ENCODE results near the gene GGCX. TPM values are rescaled to one million over a fixed set of nuclear protein-coding genes. Genes with fewer than 3 reads are reported as not detected.
A peak's percentile ranks its signal among the peaks of the same experiment; 100 is the strongest.

GGCX gene
- total and polyA plus RNA-seq, 2 of the 13 experiments (the other 11 are each of a cell fraction or from before 2014, with no cell fraction given): 72.5 to 103 TPM

DNA sequence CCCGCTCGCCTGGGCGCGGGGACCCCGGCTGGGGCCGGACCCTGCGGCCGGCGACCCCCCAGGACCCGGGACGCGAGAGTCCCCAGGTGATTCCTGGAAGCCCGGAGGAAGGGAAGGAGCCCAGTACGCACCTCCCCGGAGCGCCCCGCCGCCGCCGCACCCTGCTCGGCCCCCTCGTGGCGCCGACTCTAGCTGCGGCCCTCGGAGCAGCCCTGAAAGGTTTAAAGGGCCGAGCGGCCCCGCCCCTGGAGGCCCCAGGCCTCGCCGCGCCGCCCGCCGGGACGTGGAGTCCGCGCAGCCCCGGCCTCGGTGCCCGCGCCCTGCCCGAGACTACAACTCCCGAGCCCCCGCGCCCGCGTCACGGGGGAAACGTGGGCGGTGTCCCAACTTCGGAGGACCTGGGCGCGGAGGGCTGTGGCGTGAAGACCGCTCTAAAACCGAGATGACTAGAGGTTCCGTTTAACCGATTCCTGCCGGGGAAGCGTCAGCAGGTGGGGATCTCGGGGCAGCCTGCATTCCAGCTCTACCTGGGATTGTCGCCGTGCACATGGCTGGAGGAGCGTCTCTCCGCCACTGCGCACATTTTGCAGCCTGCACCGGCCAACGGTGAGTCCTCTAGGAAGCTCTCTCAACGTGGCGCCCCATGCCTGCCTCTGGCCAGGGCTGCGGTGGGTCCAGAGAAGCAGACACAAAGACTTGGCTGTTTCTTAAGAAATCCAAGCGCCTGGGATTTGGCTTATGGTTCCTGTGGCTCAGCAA is 41.4 kb upstream of the GGCX start, which contains the start of gene TMEM150A (continued):
- TF ChIP-seq, protein P1, sequence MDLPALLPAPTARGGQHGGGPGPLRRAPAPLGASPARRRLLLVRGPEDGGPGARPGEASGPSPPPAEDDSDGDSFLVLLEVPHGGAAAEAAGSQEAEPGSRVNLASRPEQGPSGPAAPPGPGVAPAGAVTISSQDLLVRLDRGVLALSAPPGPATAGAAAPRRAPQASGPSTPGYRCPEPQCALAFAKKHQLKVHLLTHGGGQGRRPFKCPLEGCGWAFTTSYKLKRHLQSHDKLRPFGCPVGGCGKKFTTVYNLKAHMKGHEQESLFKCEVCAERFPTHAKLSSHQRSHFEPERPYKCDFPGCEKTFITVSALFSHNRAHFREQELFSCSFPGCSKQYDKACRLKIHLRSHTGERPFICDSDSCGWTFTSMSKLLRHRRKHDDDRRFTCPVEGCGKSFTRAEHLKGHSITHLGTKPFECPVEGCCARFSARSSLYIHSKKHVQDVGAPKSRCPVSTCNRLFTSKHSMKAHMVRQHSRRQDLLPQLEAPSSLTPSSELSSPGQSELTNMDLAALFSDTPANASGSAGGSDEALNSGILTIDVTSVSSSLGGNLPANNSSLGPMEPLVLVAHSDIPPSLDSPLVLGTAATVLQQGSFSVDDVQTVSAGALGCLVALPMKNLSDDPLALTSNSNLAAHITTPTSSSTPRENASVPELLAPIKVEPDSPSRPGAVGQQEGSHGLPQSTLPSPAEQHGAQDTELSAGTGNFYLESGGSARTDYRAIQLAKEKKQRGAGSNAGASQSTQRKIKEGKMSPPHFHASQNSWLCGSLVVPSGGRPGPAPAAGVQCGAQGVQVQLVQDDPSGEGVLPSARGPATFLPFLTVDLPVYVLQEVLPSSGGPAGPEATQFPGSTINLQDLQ (CRISPR knock-in tag; IDR thresholded peaks at IDR 0.05): peak; percentile 65; the same call in 1 of the 2 replicates
- TF ChIP-seq SP4 (CRISPR knock-in tag; IDR thresholded peaks at IDR 0.05): peak; percentile 81
- peak; percentile 8; the same call in 1 of the 2 replicates for TF ChIP-seq RXRB (CRISPR knock-in tag; IDR thresholded peaks at IDR 0.05; ENCODE audit: borderline replicate concordance)
- peak; percentile 57; the same call in 1 of the 2 replicates for TF ChIP-seq FLYWCH1 (CRISPR knock-in tag; IDR thresholded peaks at IDR 0.05)
- no peak for TF ChIP-seq ZNF326 (CRISPR knock-in tag; IDR thresholded peaks at IDR 0.05; ENCODE audit: borderline replicate concordance)
- peak; percentile 80 for TF ChIP-seq CREM (IDR thresholded peaks at IDR 0.05)
- TF ChIP-seq CREM (CRISPR knock-in tag; IDR thresholded peaks at IDR 0.05): no peak
- TF ChIP-seq ZZZ3 (CRISPR knock-in tag; IDR thresholded peaks at IDR 0.05; ENCODE audit: borderline replicate concordance): no peak
- no peak for TF ChIP-seq ZNF737 (CRISPR knock-in tag; IDR thresholded peaks at IDR 0.05; ENCODE audit: borderline replicate concordance)
- TF ChIP-seq, protein P2, sequence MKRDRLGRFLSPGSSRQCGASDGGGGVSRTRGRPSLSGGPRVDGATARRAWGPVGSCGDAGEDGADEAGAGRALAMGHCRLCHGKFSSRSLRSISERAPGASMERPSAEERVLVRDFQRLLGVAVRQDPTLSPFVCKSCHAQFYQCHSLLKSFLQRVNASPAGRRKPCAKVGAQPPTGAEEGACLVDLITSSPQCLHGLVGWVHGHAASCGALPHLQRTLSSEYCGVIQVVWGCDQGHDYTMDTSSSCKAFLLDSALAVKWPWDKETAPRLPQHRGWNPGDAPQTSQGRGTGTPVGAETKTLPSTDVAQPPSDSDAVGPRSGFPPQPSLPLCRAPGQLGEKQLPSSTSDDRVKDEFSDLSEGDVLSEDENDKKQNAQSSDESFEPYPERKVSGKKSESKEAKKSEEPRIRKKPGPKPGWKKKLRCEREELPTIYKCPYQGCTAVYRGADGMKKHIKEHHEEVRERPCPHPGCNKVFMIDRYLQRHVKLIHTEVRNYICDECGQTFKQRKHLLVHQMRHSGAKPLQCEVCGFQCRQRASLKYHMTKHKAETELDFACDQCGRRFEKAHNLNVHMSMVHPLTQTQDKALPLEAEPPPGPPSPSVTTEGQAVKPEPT (CRISPR knock-in tag; IDR thresholded peaks at IDR 0.05; ENCODE audit: low read depth): no peak
- TF ChIP-seq ZNF558 (CRISPR knock-in tag; IDR thresholded peaks at IDR 0.05; ENCODE audit: borderline replicate concordance): no peak
- TF ChIP-seq ZNF563 (CRISPR knock-in tag; IDR thresholded peaks at IDR 0.05): peak; percentile 56; the same call in 1 of the 2 replicates
- TF ChIP-seq HOXA9 (CRISPR knock-in tag; IDR thresholded peaks at IDR 0.05; ENCODE audit: borderline replicate concordance): no peak
- no peak for TF ChIP-seq ZC3H4 (CRISPR knock-in tag; IDR thresholded peaks at IDR 0.05; ENCODE audit: borderline replicate concordance)
- TF ChIP-seq, protein P3, sequence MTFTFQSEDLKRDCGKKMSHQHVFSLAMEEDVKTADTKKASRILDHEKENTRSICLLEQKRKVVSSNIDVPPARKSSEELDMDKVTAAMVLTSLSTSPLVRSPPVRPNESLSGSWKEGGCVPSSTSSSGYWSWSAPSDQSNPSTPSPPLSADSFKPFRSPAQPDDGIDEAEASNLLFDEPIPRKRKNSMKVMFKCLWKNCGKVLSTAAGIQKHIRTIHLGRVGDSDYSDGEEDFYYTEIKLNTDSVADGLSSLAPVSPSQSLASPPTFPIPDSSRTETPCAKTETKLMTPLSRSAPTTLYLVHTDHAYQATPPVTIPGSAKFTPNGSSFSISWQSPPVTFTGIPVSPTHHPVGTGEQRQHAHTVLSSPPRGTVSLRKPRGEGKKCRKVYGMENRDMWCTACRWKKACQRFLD (CRISPR knock-in tag; IDR thresholded peaks at IDR 0.05; ENCODE audit: borderline replicate concordance): no peak
- TF ChIP-seq, protein P4, sequence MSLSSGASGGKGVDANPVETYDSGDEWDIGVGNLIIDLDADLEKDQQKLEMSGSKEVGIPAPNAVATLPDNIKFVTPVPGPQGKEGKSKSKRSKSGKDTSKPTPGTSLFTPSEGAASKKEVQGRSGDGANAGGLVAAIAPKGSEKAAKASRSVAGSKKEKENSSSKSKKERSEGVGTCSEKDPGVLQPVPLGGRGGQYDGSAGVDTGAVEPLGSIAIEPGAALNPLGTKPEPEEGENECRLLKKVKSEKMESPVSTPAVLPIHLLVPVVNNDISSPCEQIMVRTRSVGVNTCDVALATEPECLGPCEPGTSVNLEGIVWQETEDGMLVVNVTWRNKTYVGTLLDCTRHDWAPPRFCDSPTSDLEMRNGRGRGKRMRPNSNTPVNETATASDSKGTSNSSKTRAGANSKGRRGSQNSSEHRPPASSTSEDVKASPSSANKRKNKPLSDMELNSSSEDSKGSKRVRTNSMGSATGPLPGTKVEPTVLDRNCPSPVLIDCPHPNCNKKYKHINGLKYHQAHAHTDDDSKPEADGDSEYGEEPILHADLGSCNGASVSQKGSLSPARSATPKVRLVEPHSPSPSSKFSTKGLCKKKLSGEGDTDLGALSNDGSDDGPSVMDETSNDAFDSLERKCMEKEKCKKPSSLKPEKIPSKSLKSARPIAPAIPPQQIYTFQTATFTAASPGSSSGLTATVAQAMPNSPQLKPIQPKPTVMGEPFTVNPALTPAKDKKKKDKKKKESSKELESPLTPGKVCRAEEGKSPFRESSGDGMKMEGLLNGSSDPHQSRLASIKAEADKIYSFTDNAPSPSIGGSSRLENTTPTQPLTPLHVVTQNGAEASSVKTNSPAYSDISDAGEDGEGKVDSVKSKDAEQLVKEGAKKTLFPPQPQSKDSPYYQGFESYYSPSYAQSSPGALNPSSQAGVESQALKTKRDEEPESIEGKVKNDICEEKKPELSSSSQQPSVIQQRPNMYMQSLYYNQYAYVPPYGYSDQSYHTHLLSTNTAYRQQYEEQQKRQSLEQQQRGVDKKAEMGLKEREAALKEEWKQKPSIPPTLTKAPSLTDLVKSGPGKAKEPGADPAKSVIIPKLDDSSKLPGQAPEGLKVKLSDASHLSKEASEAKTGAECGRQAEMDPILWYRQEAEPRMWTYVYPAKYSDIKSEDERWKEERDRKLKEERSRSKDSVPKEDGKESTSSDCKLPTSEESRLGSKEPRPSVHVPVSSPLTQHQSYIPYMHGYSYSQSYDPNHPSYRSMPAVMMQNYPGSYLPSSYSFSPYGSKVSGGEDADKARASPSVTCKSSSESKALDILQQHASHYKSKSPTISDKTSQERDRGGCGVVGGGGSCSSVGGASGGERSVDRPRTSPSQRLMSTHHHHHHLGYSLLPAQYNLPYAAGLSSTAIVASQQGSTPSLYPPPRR (CRISPR knock-in tag; IDR thresholded peaks at IDR 0.05; ENCODE audit: borderline replicate concordance): no peak; the same call in 1 of the 2 replicates
- TF ChIP-seq HMG20A (CRISPR knock-in tag; IDR thresholded peaks at IDR 0.05; ENCODE audit: borderline replicate concordance): peak; percentile 15; the same call in 1 of the 2 replicates

All from HepG2 (cell line).